Measurements from ENCODE around the gene NFATC2. TPM values are rescaled to one million over a fixed set of nuclear protein-coding genes. Genes with fewer than 3 reads are reported as not detected.

NFATC2 gene
- total RNA-seq, 1 experiment from 2014 or later: 0.61 TPM

- no peak overlapping the region for H3K4me2 ChIP-seq (ENCODE audit: insufficient read depth, insufficient read length, low read length)
Measured at GRCh38 chr20:51410586-51411325, 131.8 kb downstream of the NFATC2 start.

More at GRCh38 chr20:51410586-51411325, 131.8 kb downstream of the NFATC2 start:
- no CpG with 5 or more reads among the region's 4 CpGs for WGBS (ENCODE audit: extremely low coverage, insufficient read length, low lambda C conversion rate)
- Histone ChIP-seq H4K20me1 (ENCODE audit: control insufficient read depth, insufficient read depth, insufficient read length) (no peaks in the 10 kb centered on the region), H3T11ph (ENCODE audit: low read length) (no peak overlapping the region), H2BK120ac (ENCODE audit: low read depth, low read length, poor library complexity, severe bottlenecking) (no peak overlapping the region), H2BK20ac (ENCODE audit: low read depth, low read length, poor library complexity, severe bottlenecking) (no peak overlapping the region), H2AK5ac (ENCODE audit: insufficient read length, low read length) (no peak overlapping the region), H4K8ac (replicated peaks; ENCODE audit: insufficient read length, low read depth, low read length) (no peak overlapping the region), H3K23me2 (ENCODE audit: insufficient read length, low read depth, low read length, poor library complexity, severe bottlenecking) (no peaks in the 10 kb centered on the region), H3K14ac (ENCODE audit: insufficient read depth, low read length) (no peak overlapping the region), H2BK5ac (ENCODE audit: insufficient read length, low read length) (no peak overlapping the region), H3K23ac (ENCODE audit: insufficient read length, low read depth, low read length) (no peak overlapping the region), H3K4me1 (ENCODE audit: insufficient read depth, low read length) (no peaks in the 10 kb centered on the region), H3K79me2 (ENCODE audit: insufficient read depth, low read length) (no peaks in the 10 kb centered on the region), H2BK12ac (ENCODE audit: insufficient read length, low read depth, low read length) (no peak overlapping the region), H3K18ac (ENCODE audit: insufficient read length, low read depth, low read length) (no peak overlapping the region), H2BK15ac (ENCODE audit: low read depth, low read length) (no peak overlapping the region), H4K5ac (ENCODE audit: insufficient read length, low read depth, low read length) (no peak overlapping the region), H3K27me3 (ENCODE audit: insufficient read depth, low read length) (no peaks in the 10 kb centered on the region), H2AFZ (ENCODE audit: low read length) (no peak overlapping the region), H3K27ac (ENCODE audit: insufficient read length, low read depth, low read length) (no peak overlapping the region), H3K9ac (ENCODE audit: extremely low read depth, insufficient read length, low read length) (no peak overlapping the region), H4K91ac (ENCODE audit: insufficient read length, low read depth, low read length) (no peak overlapping the region), H3K79me1 (ENCODE audit: insufficient read depth, low read depth, low read length, poor library complexity, severe bottlenecking) (no peaks in the 10 kb centered on the region), H3K56ac (ENCODE audit: insufficient read length, low read depth, low read length) (no peak overlapping the region), H3K9me3 (ENCODE audit: control insufficient read depth, low read depth, low read length) (no peaks in the 10 kb centered on the region), H3K4ac (ENCODE audit: low read depth, low read length) (no peak overlapping the region)
- TF ChIP-seq CTCF (conservative IDR thresholded peaks at IDR 0.05): no peak
- H3K27me3 Mint-ChIP-seq (ENCODE audit: low read depth): no peaks in the 10 kb centered on the region; the same call in none of the 2 replicates
- no peak for DNase-seq
- H3K27ac Mint-ChIP-seq: no peak overlapping the region; a peak in 1 of 7 replicates
- H3K9me3 Mint-ChIP-seq: no peaks in the 10 kb centered on the region
- H3K36me3 Mint-ChIP-seq (ENCODE audit: insufficient read depth in 1 of 3, low read depth in 3 of 3): no peaks in the 10 kb centered on the region
- H3K4me1 Mint-ChIP-seq: peaks cover 11 to 14% of the 10 kb centered on the region in 2 experiments
- H3K4me3 Mint-ChIP-seq: no peak overlapping the region
